Lower leg skin (tissue), 3 donors: ENCODE results near the gene ZNF407.

Source experiments
- CTCF ChIP-seq, 3 donors: fragments of 450-650 bp; IDR thresholded peaks; one replicate each; pipeline ENCODE4 v1.5.1; 2016; ENCODE audit warnings: antibody characterized with exemption in 3 of 3, mild to moderate bottlenecking in 3 of 3, moderate library complexity in 2 of 3
- POLR2A ChIP-seq, 2 donors: fragments of 450-650 bp; IDR thresholded peaks; one replicate each; pipeline ENCODE4 v1.6.1; 2016 to 2017; ENCODE audit warnings: antibody characterized with exemption in 2 of 2, mild to moderate bottlenecking in 1 of 2, moderate library complexity in 1 of 2

DNA sequence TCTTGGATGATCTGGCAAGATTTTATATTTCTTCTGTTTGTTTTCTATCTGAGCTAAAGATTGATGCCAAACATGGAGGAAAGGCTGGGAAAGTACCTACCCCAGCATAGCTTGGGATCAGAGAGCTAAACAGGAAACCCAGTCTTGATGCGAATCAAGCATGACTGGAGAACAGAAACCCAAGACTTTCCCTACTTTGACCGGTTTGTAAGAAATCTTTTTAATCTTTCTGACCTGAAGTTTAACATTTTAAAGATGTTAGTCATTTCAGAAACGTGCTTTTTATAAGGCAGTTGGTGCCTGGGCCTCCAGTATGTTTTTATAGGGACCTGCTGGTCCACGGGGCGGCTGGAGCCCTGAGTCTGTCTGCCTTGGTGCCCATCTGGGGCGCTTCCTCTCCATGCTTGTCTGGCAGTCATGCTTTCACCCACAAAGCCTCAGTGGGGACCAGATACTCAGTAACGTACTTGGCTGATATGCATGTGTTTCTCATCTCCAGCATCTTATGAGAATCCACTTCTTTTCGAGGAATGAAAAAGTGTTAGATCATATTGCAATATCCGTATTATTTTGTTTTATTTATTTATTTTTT lies 344.7 kb downstream of the ZNF407 start:
- TF ChIP-seq CTCF (IDR thresholded peaks at IDR 0.05) (no peak), POLR2A (IDR thresholded peaks at IDR 0.05) (no peak)
